ENCODE measurements around the gene LGALSL.

- TF ChIP-seq CTCF (IDR thresholded peaks at IDR 0.05) (no peak), POLR2A (IDR thresholded peaks at IDR 0.05) (no peak)
Measured at GRCh38 chr2:64426183-64426952, 27.6 kb upstream of the LGALSL start.

Data from vagina (tissue), 2 donors.